ENCODE measurements around the gene ANXA5. TPM values are rescaled to one million over a fixed set of nuclear protein-coding genes. Genes with fewer than 3 reads are reported as not detected.

The ANXA5 gene
- total and polyA plus RNA-seq, 9 of the 15 experiments (the other 6 are each of a cell fraction or from before 2014, with no cell fraction given), result 49.9 to 131 (median 84.5) TPM

DNA sequence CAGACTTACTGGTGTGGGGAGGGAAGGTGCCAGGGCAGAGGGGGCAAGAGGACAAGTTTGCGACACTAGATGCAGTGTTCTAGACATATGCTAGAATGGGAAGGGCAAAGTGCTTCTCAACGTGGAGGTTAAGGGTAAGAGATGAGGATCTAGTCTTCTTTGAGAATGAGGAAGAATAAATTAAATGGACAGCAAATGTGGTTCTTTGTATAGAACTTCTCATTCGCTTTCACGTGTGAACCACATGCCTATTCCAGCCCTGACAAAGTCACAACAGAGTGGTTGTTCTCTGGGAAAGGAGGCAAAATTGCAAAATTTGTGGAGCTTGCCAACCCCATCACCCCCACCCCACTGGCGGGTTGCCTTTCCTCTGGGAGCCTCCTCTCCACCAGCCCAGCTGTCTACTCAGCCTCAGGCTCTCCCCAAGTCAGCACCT lies 1.5 kb upstream of the ANXA5 start (continued):
- TF ChIP-seq ZMIZ1 (IDR thresholded peaks at IDR 0.05; ENCODE audit: low read depth in 2 of 2, low read length in 2 of 2), result no peak
- TF ChIP-seq KDM4B (IDR thresholded peaks at IDR 0.05; ENCODE audit: borderline replicate concordance in 2 of 2, low read depth in 1 of 2), result no peak

DNA sequence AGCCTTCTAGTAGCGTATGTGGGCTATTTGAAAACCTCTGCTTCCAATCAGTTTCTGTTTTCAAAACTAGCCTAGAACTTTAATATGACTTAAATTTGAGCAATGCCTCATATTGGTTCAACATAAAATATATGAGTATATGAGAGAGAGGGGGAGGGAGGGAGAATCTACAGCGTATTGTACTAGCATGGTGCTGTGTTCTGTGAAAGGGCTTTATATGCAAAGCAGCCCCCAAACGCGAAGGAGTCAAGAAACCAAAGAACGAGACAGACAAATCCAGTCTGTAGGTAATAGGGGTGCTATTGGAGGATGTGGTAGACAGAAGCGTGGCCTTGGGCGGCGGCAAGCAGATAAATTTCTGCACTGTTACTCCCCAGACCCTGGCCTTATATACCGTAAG lies 784 bp upstream of the ANXA5 start:
- 51% methylated on average over 9 of the region's 9 CpGs for WGBS (ENCODE audit: insufficient coverage, low coverage, missing lambda C conversion rate)
- DNase-seq (ENCODE audit: extremely low read depth in 1 of 4, low spot score in 3 of 4), result no peak
- no peak for TF ChIP-seq L3MBTL2 (IDR thresholded peaks at IDR 0.05)
- no peak for TF ChIP-seq ZBTB26 (CRISPR knock-in tag; IDR thresholded peaks at IDR 0.05)
- no peak for TF ChIP-seq CEBPG (CRISPR knock-in tag; IDR thresholded peaks at IDR 0.05)
- TF ChIP-seq CEBPG (tag; conservative IDR thresholded peaks at IDR 0.05 in 1 of 2, IDR thresholded peaks at IDR 0.05 in 1 of 2), result no peak
- no peak for TF ChIP-seq HOMEZ (CRISPR knock-in tag; IDR thresholded peaks at IDR 0.05)
- no peak for TF ChIP-seq SMARCA5 (IDR thresholded peaks at IDR 0.05)
- H3K4me3 ChIP-seq, result peak overlapping the region; percentile 87
- H3K4me2 ChIP-seq (ENCODE audit: insufficient read depth, low read length), result peak overlapping the region; percentile 95
- intact Hi-C loops (cut with micrococcal nuclease) (loop anchor here (1.0 to 2.0 kb wide), 2 partner anchors 29 to 97 kb away; no protein-coding TSS in a partner anchor), in situ Hi-C loops (cut with MboI) (no loop called here)
- H3K79me2 ChIP-seq (ENCODE audit: control insufficient read depth, insufficient read depth, low read length), result peaks cover 12% of the 10 kb centered on the region; the same call in 2 of the 3 replicates
- BruUV-seq (replicated peaks), result no TSS peak
- peaks cover 0 to 8% of the 10 kb centered on the region in 2 experiments; a peak in 2 of 5 replicates for H3K27me3 ChIP-seq (ENCODE audit: control insufficient read depth in 2 of 2, insufficient read depth in 2 of 2, low read length in 2 of 2)
- H3K4me1 ChIP-seq (replicated peaks in 1 of 2; ENCODE audit: control insufficient read depth in 2 of 2, insufficient read depth in 2 of 2, low read length in 2 of 2), result peaks cover 2 to 20% of the 10 kb centered on the region in 2 experiments; a peak in 4 of 5 replicates
- H3K9me1 ChIP-seq (ENCODE audit: control insufficient read depth, insufficient read depth, low read length), result no peaks in the 10 kb centered on the region
- CTCF ChIA-PET (ENCODE audit: low intra/inter-chr PET ratio), result interaction anchor here (1.6 to 1.7 kb wide), 2 partner anchors 29 to 39 kb away, joined by 6 to 7 read pairs; no protein-coding TSS in a partner anchor
- no peaks in the 10 kb centered on the region; the same call in 1 of the 2 replicates for H4K20me1 ChIP-seq (replicated peaks; ENCODE audit: control insufficient read depth, insufficient read depth, low read length)
- H3K27ac ChIP-seq (ENCODE audit: extremely low read depth, low read depth, low read length), result peak overlapping the region; percentile 63; the same call in 1 of the 3 replicates
- H3K9ac ChIP-seq (ENCODE audit: insufficient read depth in 1 of 2, low read depth in 2 of 2, low read length in 2 of 2), result peak overlapping the region in 1 of 2 experiments; percentile 63; a peak in 2 of 4 replicates
- POLR2A ChIA-PET, result interaction anchor here (0.5 to 1.7 kb wide), 4 partner anchors 15 to 87 kb away, joined by 3 to 5 read pairs (median 4); no protein-coding TSS in a partner anchor
- no peak for FAIRE-seq
- peaks cover 9% of the 10 kb centered on the region; the same call in 1 of the 3 replicates for H3K36me3 ChIP-seq (ENCODE audit: control insufficient read depth, insufficient read depth, low read length)
- H3K9me3 ChIP-seq (replicated peaks; ENCODE audit: control insufficient read depth, insufficient read depth, low read depth, low read length), result no peaks in the 10 kb centered on the region
- H2AFZ ChIP-seq (ENCODE audit: low read depth, low read length), result peak overlapping the region; percentile 98
- no peak for ATAC-seq
